GM15510 (cell line): ENCODE results near the gene USP7.

Experiments
- POLR2A ChIP-seq: IDR thresholded peaks from 3 replicates; pipeline ENCODE4 v1.6.1; 2011; ENCODE audit warnings: borderline replicate concordance; ENCODE audit not compliant: insufficient read length; ENCODE audit errors: extremely low read depth

USP7 gene

GRCh38 chr16:8888951-8889892 lies 74.5 kb downstream of the USP7 start:
- TF ChIP-seq POLR2A, result no peak

GRCh38 chr16:8887952-8888560 lies 75.7 kb downstream of the USP7 start:
- no peak for TF ChIP-seq POLR2A

DNA sequence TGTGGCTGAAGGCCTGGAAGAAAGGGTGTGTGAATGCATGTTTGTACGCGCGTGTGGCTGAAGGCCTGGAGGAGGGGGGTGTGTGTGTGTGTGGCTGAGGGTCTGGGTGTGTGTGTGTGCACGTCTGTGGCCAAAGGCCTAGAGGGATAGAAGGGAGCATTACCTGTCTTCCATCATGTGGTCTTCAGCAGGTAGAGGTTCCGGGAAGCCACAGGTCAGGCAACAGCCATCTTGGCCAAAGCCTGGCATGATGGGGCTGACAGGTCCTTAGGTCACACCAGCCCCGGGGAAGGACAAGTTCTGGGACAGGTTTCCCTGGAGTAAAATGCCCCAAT lies 76.3 kb downstream of the USP7 start:
- TF ChIP-seq POLR2A, result no peak

DNA sequence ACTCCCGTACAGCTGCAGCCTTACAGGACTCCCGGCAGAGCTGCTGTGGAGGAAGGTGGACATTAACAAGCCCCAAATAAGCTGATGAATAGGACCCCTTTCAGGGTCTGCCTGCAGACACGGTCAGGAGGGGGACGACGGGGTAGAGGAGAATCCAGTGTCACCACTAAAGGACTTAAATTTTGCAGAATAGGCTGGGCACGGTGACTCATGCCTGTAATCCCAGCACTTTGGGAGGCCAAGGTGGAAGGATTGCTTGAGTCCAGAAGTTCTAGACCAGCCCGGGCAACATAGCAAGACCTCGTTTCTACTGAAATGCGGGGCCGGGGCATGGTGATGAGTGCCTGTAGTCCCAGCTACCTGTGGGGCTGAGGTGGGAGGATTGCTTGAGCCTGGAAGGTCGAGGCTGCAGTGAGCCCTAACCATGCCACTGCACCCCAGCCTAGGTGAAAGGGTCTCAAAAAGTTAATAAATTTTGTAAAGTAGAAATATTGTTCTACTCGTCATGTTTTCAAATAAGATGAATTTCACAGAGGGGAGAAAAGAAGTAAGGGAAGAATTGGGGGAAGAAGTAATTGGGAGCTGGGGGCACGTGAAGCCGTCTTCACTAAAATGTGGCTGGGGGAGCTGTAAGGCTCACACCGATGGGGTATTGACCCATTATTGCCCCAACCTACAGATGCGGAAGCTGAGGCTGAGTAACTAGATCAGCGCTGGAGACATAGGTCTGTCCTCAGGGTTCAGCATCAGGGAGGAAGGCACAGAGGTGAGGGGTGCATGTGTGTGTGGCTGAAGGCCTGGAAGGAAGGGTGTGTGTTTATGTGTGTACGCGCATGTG lies 76.9 kb downstream of the USP7 start:
- no peak for TF ChIP-seq POLR2A

DNA sequence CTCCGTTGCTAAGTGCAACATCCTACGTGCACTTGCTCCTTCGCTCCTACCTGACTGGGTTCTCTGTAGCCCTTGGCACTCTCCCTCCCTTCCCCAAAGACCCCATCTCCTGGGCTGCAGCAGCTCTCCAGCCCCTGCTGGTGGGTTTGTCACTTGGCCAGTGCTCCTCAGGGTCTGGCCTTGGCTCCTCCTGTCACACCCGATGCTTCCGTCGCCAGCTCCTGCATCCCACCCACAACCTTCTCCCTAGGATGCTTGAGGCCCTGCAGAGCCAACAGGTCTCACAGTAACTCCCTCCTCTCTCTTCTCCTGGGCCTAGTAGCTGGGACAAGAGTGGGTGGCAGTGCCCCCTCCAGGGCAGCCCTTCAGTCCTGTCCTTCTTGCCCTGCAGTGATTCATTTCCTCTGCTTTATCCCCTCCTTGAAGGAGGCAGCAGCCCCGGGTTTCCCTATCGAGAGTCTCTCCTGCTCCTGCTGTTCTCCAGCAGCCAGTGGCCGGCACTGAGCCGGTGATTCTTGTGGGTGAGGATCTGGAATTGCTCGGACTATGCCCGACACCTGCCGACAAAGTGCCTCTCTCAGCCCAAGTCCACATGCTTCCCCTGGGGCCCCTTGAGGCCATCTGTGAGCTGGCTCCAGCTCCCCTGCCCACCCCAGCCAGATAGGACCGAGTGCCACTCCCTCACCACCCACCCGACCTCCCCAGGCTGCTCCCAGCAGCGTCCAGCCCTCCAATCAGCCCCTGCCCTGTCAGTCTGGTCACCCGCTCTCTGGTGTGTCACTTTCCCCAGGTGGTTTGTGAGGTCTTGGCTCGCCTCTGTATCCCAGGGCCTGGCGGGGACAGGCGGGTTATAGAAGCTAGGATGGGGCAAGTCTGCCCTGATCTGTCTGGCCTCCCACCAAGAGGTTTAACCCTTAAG lies 77.8 kb downstream of the USP7 start:
- TF ChIP-seq POLR2A, result no peak

DNA sequence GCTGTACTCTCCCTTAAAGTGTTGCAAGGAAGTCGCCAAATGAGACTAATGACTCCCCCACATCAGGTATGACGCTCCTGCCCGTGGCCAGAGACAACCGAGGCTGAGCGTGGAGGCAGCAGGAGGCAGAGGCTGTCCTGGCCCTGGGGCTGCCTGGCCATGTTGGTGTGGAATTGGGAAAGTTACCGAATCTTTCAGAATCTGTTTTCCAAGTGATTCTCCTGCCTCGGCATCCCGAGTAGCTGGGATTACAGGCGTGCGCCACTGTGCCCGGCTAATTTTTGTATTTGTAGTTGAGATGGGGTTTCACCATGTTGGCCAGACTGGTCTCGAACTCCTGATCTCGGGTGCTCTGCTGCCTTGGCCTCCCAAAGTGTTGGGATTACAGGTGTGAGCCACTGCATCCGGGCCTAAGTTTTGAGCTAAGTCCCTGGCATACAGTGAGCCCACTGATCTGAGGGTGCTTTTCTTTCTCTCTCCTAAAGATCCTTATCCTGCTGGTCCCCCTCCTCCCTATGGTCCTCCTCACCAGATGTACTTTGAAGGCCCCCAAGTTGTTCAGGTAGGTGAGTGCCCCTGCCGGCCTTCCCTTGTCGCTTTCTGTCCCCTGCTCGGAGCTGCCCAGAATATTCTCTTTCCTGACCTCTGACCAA lies 80.9 kb downstream of the USP7 start:
- no peak for TF ChIP-seq POLR2A

- TF ChIP-seq POLR2A, result no peak
These were observed 81.6 kb downstream of the USP7 start, which contains the start of gene LITAFD for GRCh38 chr16:8882041-8882617. LITAFD (plus strand) TSS chr16:8882351; CDS start chr16:8884356, 2,005 bp downstream.

DNA sequence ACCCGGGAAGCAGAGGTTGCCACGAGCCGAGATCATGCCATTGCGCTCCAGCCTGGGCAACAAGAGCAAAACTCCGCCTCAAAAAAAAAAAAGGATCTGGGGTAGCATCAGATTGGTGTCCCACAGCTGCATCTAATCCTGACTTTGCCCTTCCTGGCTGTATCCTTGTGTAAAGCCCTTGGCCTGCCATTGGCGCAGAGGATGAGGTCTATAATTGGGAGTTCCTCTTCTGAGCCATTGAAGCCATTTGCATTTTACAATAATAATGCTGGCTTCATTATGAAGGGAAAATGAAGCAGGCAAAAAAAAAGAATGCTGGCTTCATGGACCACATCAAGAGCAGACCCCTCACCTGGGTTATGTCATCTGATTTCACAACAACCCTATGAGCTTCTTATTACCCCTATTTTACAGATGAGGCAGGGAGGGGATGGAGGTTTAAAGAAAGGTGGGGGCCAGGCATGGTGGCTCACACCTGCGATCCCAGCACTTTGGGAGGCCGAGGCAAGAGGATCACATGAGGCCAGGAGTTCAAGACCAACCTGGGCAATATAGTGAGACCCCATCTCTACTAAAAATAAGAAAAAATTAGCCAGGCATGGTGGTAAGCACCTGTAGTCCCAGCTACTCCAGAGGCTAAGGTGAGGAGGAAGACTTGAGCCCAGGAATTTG lies 82.7 kb downstream of the USP7 start:
- no peak for TF ChIP-seq POLR2A

DNA sequence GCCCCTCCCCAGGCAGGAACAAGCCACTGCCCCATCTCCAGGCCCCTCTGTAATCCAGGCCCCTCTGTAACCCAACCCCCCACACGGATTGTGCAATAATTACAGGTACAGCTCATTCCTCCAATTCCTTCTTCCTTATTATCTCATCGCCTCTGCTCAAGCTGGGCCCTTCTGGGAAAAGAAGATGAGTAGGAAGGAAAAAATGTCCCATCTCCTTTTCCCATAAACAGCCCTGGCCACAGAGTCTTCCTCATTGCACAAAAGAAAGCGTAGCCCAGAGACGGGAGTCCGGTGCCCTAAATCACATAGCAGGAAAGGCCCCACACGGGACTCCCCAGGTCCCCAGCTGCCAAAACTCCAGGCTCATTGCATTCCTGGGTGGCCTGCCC lies 85.2 kb downstream of the USP7 start:
- no peak for TF ChIP-seq POLR2A

GRCh38 chr16:8877894-8878522 lies 85.7 kb downstream of the USP7 start:
- TF ChIP-seq POLR2A, result no peak

- no peak for TF ChIP-seq POLR2A
These were observed 89.3 kb downstream of the USP7 start for GRCh38 chr16:8874388-8874787.
